ENCODE measurements around the gene IWS1. TPM values are rescaled to one million over a fixed set of nuclear protein-coding genes. Genes with fewer than 3 reads are reported as not detected.
"Not testable (repeated sequence)": the region's sequence is repeated elsewhere in the genome, so short reads cannot be mapped to it uniquely, and the experiment has no call there.

Gene IWS1
- total RNA-seq, 1 experiment from 2014 or later = 70.5 TPM

GRCh38 chr2:127530245-127531140 lies 4.2 kb upstream of the IWS1 start:
- Mint-ChIP-seq H3K9me3 (peaks cover 16% of the 10 kb centered on the region), H3K36me3 (no peaks in the 10 kb centered on the region), H3K4me1 (peaks cover 17% of the 10 kb centered on the region), H3K27me3 (ENCODE audit: low read depth) (peaks cover 10% of the 10 kb centered on the region; the same call in 1 of the 2 replicates), H3K27ac (no peak overlapping the region), H3K4me3 (no peak overlapping the region)
- no peak for ATAC-seq
- ChIA-PET POLR2A (no interaction called here), CTCF (interaction anchor here (1.1 kb wide), 1 partner anchor 119 kb away, joined by 3 read pairs; no protein-coding TSS in a partner anchor)
- TF ChIP-seq GABPB1 (CRISPR knock-in tag; IDR thresholded peaks at IDR 0.05) = no peak
- TF ChIP-seq STAT6 (CRISPR knock-in tag; conservative IDR thresholded peaks at IDR 0.05; ENCODE audit: low read depth) = no peak
- no peak for DNase-seq (ENCODE audit: low spot score)

GRCh38 chr2:127529416-127529815 lies 3.1 kb upstream of the IWS1 start:
- H3K27ac Mint-ChIP-seq; H3K27me3 Mint-ChIP-seq (ENCODE audit: low read depth); POLR2A ChIA-PET; DNase-seq (ENCODE audit: low spot score); H3K4me3 Mint-ChIP-seq; H3K36me3 Mint-ChIP-seq; ATAC-seq: not testable (repeated sequence)
- peaks cover 16% of the 10 kb centered on the region for H3K9me3 Mint-ChIP-seq
- peaks cover 22% of the 10 kb centered on the region for H3K4me1 Mint-ChIP-seq
- CTCF ChIA-PET = interaction anchor here (1.1 kb wide), 1 partner anchor 120 kb away, joined by 3 read pairs; no protein-coding TSS in a partner anchor

DNA sequence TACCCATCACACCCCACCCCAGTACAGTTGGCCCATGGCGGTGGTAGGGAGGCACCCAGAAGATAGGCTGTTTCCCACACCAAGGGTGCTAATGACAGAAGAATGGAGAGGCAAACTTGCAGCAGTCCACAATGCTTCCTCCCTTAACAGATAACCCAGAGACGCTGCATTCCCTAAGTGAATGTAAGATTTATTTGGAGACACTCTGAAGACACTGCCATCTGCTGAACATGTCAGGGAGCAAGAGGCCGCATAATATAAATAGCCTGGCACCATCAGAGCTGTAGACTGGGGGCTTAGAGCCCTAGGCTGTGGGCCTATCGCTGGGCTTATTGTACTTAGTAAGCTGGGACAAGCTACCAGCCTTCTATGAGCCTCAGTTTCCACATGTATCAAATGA lies 2.2 kb upstream of the IWS1 start:
- H3K4me3 Mint-ChIP-seq = no peak overlapping the region
- peaks cover 3% of the 10 kb centered on the region for H3K36me3 Mint-ChIP-seq
- CTCF ChIA-PET = interaction anchor here (0.9 kb wide), 1 partner anchor 63 kb away, joined by 6 read pairs; no protein-coding TSS in a partner anchor
- no peak for DNase-seq (ENCODE audit: low spot score)
- H3K27ac Mint-ChIP-seq = no peak overlapping the region; the same call in 1 of the 2 replicates
- no peak for TF ChIP-seq ETV6 (CRISPR knock-in tag; IDR thresholded peaks at IDR 0.05)
- TF ChIP-seq ERG (CRISPR knock-in tag; IDR thresholded peaks at IDR 0.05) = no peak
- TF ChIP-seq, protein P1, sequence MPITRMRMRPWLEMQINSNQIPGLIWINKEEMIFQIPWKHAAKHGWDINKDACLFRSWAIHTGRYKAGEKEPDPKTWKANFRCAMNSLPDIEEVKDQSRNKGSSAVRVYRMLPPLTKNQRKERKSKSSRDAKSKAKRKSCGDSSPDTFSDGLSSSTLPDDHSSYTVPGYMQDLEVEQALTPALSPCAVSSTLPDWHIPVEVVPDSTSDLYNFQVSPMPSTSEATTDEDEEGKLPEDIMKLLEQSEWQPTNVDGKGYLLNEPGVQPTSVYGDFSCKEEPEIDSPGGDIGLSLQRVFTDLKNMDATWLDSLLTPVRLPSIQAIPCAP (CRISPR knock-in tag; IDR thresholded peaks at IDR 0.05) = no peak
- no peak for TF ChIP-seq GRHL2 (CRISPR knock-in tag; IDR thresholded peaks at IDR 0.05; ENCODE audit: insufficient replicate concordance, severe bottlenecking)
- no peak for TF ChIP-seq PRRX2 (CRISPR knock-in tag; IDR thresholded peaks at IDR 0.05)
- no peak for TF ChIP-seq ZNF232 (CRISPR knock-in tag; IDR thresholded peaks at IDR 0.05)
- no peak for TF ChIP-seq ZBTB43 (CRISPR knock-in tag; IDR thresholded peaks at IDR 0.05)
- TF ChIP-seq, protein P2, sequence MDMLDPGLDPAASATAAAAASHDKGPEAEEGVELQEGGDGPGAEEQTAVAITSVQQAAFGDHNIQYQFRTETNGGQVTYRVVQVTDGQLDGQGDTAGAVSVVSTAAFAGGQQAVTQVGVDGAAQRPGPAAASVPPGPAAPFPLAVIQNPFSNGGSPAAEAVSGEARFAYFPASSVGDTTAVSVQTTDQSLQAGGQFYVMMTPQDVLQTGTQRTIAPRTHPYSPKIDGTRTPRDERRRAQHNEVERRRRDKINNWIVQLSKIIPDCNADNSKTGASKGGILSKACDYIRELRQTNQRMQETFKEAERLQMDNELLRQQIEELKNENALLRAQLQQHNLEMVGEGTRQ (CRISPR knock-in tag; IDR thresholded peaks at IDR 0.05) = no peak
- TF ChIP-seq, protein P3, sequence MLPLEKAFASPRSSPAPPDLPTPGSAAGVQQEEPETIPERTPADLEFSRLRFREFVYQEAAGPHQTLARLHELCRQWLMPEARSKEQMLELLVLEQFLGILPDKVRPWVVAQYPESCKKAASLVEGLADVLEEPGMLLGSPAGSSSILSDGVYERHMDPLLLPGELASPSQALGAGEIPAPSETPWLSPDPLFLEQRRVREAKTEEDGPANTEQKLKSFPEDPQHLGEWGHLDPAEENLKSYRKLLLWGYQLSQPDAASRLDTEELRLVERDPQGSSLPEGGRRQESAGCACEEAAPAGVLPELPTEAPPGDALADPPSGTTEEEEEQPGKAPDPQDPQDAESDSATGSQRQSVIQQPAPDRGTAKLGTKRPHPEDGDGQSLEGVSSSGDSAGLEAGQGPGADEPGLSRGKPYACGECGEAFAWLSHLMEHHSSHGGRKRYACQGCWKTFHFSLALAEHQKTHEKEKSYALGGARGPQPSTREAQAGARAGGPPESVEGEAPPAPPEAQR (CRISPR knock-in tag; IDR thresholded peaks at IDR 0.05) = no peak
- TF ChIP-seq OVOL2 (CRISPR knock-in tag; IDR thresholded peaks at IDR 0.05; ENCODE audit: borderline replicate concordance) = no peak
- TF ChIP-seq MYBL2 (CRISPR knock-in tag; IDR thresholded peaks at IDR 0.05) = no peak
- TF ChIP-seq CREM (CRISPR knock-in tag; IDR thresholded peaks at IDR 0.05) = no peak
- H3K4me1 Mint-ChIP-seq = peaks cover 22% of the 10 kb centered on the region
- H3K27me3 Mint-ChIP-seq (ENCODE audit: low read depth) = peaks cover 7% of the 10 kb centered on the region; the same call in 1 of the 2 replicates
- POLR2A ChIA-PET = no interaction called here
- peaks cover 16% of the 10 kb centered on the region for H3K9me3 Mint-ChIP-seq
- no peak for ATAC-seq
